SK-N-SH treated with all-trans-retinoic acid at 6 μM for 48 hours (cell line): ENCODE data around the gene LGSN.

ENCODE experiments used
- GLIS3 ChIP-seq: fragments of 250-450 bp; sonication (Bioruptor Pico); IDR thresholded peaks from 2 replicates; pipeline ENCODE4 v1.5.0; 2020; ENCODE audit warnings: mild to moderate bottlenecking, moderate library complexity
- RARB ChIP-seq: fragments of 250-450 bp; sonication (Bioruptor Pico); IDR thresholded peaks from 2 replicates; pipeline ENCODE4 v1.8.0; 2021; ENCODE audit warnings: mild to moderate bottlenecking, moderate library complexity
- SNAI2 ChIP-seq: fragments of 250-450 bp; sonication (Bioruptor Pico); IDR thresholded peaks from 2 replicates; pipeline ENCODE4 v1.5.0; 2020; ENCODE audit warnings: mild to moderate bottlenecking, moderate library complexity
- TCF4 ChIP-seq: fragments of 250-450 bp; sonication (Bioruptor Pico); IDR thresholded peaks from 2 replicates; pipeline ENCODE4 v1.8.0; 2021; ENCODE audit warnings: mild to moderate bottlenecking, moderate library complexity, borderline replicate concordance
- ZC3H10 ChIP-seq: fragments of 250-450 bp; sonication (Bioruptor Pico); IDR thresholded peaks from 2 replicates; pipeline ENCODE4 v1.5.1; 2021; ENCODE audit warnings: mild to moderate bottlenecking, moderate library complexity
- ZFP3 ChIP-seq: fragments of 250-450 bp; sonication (Bioruptor Pico); IDR thresholded peaks from 2 replicates; pipeline ENCODE4 v1.5.0; 2020; ENCODE audit warnings: mild to moderate bottlenecking, moderate library complexity
- ZFP30 ChIP-seq: fragments of 450-650 bp; formaldehyde crosslinking; IDR thresholded peaks from 2 replicates; pipeline ENCODE4 v1.5.0; 2022; ENCODE audit warnings: mild to moderate bottlenecking, moderate library complexity
- ZNF70 ChIP-seq: fragments of 450-650 bp; formaldehyde crosslinking; IDR thresholded peaks from 2 replicates; pipeline ENCODE4 v1.5.0; 2020; ENCODE audit warnings: mild to moderate bottlenecking, moderate library complexity
- TF ChIP-seq, protein P1 (sequence below): fragments of 250-450 bp; sonication (Bioruptor Pico); IDR thresholded peaks from 2 replicates; pipeline ENCODE4 v1.5.1; 2020; ENCODE audit warnings: low read depth, mild to moderate bottlenecking, moderate library complexity
- TF ChIP-seq, protein P2 (sequence below): fragments of 250-450 bp; sonication (Bioruptor Pico); IDR thresholded peaks from 2 replicates; pipeline ENCODE4 v1.8.0; 2021; ENCODE audit warnings: low read depth, mild to moderate bottlenecking, moderate library complexity, borderline replicate concordance
- TF ChIP-seq, protein P3 (sequence below): fragments of 250-450 bp; sonication (Bioruptor Pico); IDR thresholded peaks from 2 replicates; pipeline ENCODE4 v1.5.1; 2021; ENCODE audit warnings: mild to moderate bottlenecking, moderate library complexity
- TF ChIP-seq, protein P4 (sequence below): fragments of 250-450 bp; sonication (Bioruptor Pico); IDR thresholded peaks from 2 replicates; pipeline ENCODE4 v1.5.0; 2020; ENCODE audit warnings: mild to moderate bottlenecking, moderate library complexity
- TF ChIP-seq, protein P5 (sequence below): fragments of 250-450 bp; sonication (Bioruptor Pico); IDR thresholded peaks from 2 replicates; pipeline ENCODE4 v1.8.0; 2020; ENCODE audit warnings: mild to moderate bottlenecking, moderate library complexity, borderline replicate concordance

DNA sequence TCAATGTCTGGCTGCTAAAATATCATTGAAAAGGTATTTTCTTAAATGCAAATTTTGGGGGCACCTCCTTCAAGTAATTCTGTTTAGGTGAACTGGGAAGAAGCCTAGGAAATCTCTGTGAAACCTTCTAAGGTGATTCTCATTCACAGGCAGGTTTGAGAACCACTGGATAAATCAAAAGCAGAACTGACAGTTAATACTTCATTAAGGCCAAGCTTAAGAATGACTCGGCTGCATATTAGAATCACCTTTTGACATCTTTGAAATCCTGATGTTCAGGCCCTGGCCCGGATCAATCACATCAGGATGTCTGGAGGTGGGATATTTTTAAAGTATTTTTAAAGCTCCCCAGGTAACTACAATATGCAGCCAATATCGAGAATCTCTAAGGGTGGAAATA lies 58.0 kb downstream of the LGSN start:
- TF ChIP-seq, protein P1, sequence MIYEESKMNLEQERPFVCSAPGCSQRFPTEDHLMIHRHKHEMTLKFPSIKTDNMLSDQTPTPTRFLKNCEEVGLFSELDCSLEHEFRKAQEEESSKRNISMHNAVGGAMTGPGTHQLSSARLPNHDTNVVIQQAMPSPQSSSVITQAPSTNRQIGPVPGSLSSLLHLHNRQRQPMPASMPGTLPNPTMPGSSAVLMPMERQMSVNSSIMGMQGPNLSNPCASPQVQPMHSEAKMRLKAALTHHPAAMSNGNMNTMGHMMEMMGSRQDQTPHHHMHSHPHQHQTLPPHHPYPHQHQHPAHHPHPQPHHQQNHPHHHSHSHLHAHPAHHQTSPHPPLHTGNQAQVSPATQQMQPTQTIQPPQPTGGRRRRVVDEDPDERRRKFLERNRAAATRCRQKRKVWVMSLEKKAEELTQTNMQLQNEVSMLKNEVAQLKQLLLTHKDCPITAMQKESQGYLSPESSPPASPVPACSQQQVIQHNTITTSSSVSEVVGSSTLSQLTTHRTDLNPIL (CRISPR knock-in tag), result no peak
- TF ChIP-seq ZFP3, result no peak
- TF ChIP-seq, protein P2, sequence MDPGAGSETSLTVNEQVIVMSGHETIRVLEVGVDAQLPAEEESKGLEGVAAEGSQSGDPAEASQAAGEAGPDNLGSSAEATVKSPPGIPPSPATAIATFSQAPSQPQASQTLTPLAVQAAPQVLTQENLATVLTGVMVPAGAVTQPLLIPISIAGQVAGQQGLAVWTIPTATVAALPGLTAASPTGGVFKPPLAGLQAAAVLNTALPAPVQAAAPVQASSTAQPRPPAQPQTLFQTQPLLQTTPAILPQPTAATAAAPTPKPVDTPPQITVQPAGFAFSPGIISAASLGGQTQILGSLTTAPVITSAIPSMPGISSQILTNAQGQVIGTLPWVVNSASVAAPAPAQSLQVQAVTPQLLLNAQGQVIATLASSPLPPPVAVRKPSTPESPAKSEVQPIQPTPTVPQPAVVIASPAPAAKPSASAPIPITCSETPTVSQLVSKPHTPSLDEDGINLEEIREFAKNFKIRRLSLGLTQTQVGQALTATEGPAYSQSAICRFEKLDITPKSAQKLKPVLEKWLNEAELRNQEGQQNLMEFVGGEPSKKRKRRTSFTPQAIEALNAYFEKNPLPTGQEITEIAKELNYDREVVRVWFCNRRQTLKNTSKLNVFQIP (CRISPR knock-in tag), result no peak
- TF ChIP-seq, protein P3, sequence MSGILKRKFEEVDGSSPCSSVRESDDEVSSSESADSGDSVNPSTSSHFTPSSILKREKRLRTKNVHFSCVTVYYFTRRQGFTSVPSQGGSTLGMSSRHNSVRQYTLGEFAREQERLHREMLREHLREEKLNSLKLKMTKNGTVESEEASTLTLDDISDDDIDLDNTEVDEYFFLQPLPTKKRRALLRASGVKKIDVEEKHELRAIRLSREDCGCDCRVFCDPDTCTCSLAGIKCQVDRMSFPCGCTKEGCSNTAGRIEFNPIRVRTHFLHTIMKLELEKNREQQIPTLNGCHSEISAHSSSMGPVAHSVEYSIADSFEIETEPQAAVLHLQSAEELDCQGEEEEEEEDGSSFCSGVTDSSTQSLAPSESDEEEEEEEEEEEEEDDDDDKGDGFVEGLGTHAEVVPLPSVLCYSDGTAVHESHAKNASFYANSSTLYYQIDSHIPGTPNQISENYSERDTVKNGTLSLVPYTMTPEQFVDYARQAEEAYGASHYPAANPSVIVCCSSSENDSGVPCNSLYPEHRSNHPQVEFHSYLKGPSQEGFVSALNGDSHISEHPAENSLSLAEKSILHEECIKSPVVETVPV (CRISPR knock-in tag), result no peak
- TF ChIP-seq TCF4 (CRISPR knock-in tag), result no peak
- no peak for TF ChIP-seq RARB (CRISPR knock-in tag)
- TF ChIP-seq GLIS3 (CRISPR knock-in tag), result no peak
- TF ChIP-seq, protein P4, sequence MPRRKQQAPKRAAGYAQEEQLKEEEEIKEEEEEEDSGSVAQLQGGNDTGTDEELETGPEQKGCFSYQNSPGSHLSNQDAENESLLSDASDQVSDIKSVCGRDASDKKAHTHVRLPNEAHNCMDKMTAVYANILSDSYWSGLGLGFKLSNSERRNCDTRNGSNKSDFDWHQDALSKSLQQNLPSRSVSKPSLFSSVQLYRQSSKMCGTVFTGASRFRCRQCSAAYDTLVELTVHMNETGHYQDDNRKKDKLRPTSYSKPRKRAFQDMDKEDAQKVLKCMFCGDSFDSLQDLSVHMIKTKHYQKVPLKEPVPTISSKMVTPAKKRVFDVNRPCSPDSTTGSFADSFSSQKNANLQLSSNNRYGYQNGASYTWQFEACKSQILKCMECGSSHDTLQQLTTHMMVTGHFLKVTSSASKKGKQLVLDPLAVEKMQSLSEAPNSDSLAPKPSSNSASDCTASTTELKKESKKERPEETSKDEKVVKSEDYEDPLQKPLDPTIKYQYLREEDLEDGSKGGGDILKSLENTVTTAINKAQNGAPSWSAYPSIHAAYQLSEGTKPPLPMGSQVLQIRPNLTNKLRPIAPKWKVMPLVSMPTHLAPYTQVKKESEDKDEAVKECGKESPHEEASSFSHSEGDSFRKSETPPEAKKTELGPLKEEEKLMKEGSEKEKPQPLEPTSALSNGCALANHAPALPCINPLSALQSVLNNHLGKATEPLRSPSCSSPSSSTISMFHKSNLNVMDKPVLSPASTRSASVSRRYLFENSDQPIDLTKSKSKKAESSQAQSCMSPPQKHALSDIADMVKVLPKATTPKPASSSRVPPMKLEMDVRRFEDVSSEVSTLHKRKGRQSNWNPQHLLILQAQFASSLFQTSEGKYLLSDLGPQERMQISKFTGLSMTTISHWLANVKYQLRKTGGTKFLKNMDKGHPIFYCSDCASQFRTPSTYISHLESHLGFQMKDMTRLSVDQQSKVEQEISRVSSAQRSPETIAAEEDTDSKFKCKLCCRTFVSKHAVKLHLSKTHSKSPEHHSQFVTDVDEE, result no peak
- no peak for TF ChIP-seq ZNF70 (CRISPR knock-in tag)
- no peak for TF ChIP-seq ZFP30 (CRISPR knock-in tag)
- TF ChIP-seq, protein P5, sequence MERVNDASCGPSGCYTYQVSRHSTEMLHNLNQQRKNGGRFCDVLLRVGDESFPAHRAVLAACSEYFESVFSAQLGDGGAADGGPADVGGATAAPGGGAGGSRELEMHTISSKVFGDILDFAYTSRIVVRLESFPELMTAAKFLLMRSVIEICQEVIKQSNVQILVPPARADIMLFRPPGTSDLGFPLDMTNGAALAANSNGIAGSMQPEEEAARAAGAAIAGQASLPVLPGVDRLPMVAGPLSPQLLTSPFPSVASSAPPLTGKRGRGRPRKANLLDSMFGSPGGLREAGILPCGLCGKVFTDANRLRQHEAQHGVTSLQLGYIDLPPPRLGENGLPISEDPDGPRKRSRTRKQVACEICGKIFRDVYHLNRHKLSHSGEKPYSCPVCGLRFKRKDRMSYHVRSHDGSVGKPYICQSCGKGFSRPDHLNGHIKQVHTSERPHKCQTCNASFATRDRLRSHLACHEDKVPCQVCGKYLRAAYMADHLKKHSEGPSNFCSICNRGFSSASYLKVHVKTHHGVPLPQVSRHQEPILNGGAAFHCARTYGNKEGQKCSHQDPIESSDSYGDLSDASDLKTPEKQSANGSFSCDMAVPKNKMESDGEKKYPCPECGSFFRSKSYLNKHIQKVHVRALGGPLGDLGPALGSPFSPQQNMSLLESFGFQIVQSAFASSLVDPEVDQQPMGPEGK (CRISPR knock-in tag), result no peak
- no peak for TF ChIP-seq ZC3H10
- no peak for TF ChIP-seq SNAI2
